ENCODE results near the gene CORO1C.

- TF ChIP-seq CTCF (IDR thresholded peaks at IDR 0.05) (no peak), POLR2AphosphoS5 (IDR thresholded peaks at IDR 0.05) (no peak), EP300 (IDR thresholded peaks at IDR 0.05) (no peak)
Measured at GRCh38 chr12:108761226-108761625, 29.9 kb upstream of the CORO1C start.

Measured in gastroesophageal sphincter (tissue), 3 donors.